WERI-Rb-1 (cell line): Measurements from ENCODE around the gene TBCD.

Experiments
- DNase-seq: peaks from one replicate; pipeline ENCODE4 v3.0.0-alpha.2; 2020
- H3K27ac ChIP-seq: fragments of 250-450 bp; sonication (Bioruptor Pico); 2 replicates; pipeline ENCODE4 v1.5.1; 2020; ENCODE audit warnings: mild to moderate bottlenecking, moderate library complexity
- H3K27me3 ChIP-seq: fragments of 250-450 bp; sonication (Bioruptor Pico); 2 replicates; pipeline ENCODE4 v1.5.1; 2021; ENCODE audit warnings: mild to moderate bottlenecking, low read depth, moderate library complexity; ENCODE audit not compliant: insufficient read depth, severe bottlenecking
- H3K36me3 ChIP-seq: fragments of 250-450 bp; sonication (Bioruptor Pico); 2 replicates; pipeline ENCODE4 v1.5.1; 2020; ENCODE audit warnings: mild to moderate bottlenecking, moderate library complexity
- H3K4me3 ChIP-seq: 2 replicates; pipeline ENCODE4 v1.5.1; 2011; ENCODE audit warnings: low read depth, mild to moderate bottlenecking, control low read depth, low read length
- H3K9me3 ChIP-seq: fragments of 250-450 bp; sonication (Bioruptor Pico); 2 replicates; pipeline ENCODE4 v1.5.1; 2021; ENCODE audit warnings: mild to moderate bottlenecking, moderate library complexity; ENCODE audit not compliant: severe bottlenecking
- TF ChIP-seq, protein P1 (sequence below): IDR thresholded peaks from 2 replicates; pipeline ENCODE4 v1.5.1; 2011; ENCODE audit warnings: low read depth, mild to moderate bottlenecking, control low read depth, inconsistent platforms, low read length

Gene TBCD

DNA sequence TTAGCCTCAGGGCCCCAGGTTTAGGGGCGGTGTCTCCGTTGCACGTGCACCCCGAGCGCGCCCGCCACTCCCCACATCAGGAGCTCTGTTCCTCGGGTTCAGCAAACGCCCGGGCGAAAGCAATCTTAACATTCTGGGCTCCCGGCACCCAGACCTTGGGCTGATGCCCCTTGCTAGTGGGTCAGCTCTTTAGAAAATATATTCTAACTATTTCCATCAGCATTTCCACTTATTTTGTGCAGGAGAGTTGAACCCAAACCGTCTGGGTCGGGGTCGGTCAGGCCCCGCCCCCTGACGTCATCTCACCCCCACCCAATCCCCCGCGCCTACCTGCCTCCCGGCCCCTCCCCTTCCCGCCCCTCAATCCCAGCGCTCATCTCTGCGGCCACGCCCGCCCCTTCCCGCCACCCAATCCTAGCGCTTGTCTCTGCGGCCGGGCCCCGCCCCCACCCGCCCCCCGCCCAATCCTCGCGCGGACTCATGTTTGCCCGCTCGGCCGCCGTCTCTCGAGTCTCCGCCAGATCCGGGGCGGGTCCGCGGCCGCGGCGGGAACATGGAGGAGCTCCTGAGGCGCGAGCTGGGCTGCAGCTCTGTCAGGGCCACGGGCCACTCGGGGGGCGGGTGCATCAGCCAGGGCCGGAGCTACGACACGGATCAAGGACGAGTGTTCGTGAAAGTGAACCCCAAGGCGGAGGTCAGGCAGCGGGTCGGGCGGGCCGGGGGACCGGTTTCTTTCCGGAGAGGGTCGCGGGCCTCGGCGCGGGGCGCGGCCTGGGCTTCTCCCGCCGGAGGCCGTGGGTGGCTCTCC is 35.5 kb upstream of the TBCD start, which contains the start of gene FN3KRP:
FN3KRP (plus strand) TSS at position 504 of the 808 bp plus-strand sequence; CDS start at position 554, 50 bp downstream.
- Histone ChIP-seq H3K27me3 (no peaks in the 10 kb centered on the region), H3K9me3 (no peaks in the 10 kb centered on the region), H3K36me3 (peaks cover 39% of the 10 kb centered on the region), H3K27ac (peak within 1 kb of the TSS; percentile 86), H3K4me3 (peak within 1 kb of the TSS; percentile 80)
- TF ChIP-seq, protein P1, sequence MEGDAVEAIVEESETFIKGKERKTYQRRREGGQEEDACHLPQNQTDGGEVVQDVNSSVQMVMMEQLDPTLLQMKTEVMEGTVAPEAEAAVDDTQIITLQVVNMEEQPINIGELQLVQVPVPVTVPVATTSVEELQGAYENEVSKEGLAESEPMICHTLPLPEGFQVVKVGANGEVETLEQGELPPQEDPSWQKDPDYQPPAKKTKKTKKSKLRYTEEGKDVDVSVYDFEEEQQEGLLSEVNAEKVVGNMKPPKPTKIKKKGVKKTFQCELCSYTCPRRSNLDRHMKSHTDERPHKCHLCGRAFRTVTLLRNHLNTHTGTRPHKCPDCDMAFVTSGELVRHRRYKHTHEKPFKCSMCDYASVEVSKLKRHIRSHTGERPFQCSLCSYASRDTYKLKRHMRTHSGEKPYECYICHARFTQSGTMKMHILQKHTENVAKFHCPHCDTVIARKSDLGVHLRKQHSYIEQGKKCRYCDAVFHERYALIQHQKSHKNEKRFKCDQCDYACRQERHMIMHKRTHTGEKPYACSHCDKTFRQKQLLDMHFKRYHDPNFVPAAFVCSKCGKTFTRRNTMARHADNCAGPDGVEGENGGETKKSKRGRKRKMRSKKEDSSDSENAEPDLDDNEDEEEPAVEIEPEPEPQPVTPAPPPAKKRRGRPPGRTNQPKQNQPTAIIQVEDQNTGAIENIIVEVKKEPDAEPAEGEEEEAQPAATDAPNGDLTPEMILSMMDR: no peak
- peak; percentile 99 for DNase-seq

- Histone ChIP-seq H3K4me3 (no peak overlapping the region), H3K36me3 (peaks cover 64% of the 10 kb centered on the region), H3K9me3 (no peaks in the 10 kb centered on the region), H3K27ac (no peak overlapping the region), H3K27me3 (no peaks in the 10 kb centered on the region)
- DNase-seq: no peak
- TF ChIP-seq, protein P1: no peak
Measured at GRCh38 chr17:82718986-82719685, 32.7 kb upstream of the TBCD start.

DNA sequence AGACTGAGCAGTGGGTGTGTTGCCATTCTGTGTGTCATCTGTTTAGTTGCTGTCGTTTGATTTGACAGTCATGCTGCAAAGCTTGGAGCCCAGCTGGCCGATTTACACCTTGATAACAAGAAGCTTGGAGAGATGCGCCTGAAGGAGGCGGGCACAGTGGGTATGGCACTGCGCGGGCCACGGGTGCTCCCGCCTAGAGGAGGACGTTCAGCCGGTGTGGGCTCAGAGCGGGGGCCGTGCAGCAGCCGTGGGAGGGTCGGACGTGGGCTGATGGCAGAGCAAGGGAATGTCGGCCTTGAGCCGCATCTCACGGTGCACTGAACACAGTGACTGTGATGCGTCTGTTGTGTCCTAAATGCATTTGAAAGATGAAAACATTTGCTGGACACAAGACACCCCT is 31.7 kb upstream of the TBCD start:
- Histone ChIP-seq H3K4me3 (no peak overlapping the region), H3K27ac (no peak overlapping the region), H3K9me3 (no peaks in the 10 kb centered on the region), H3K36me3 (peaks cover 69% of the 10 kb centered on the region), H3K27me3 (no peaks in the 10 kb centered on the region)
- no peak for DNase-seq
- TF ChIP-seq, protein P1: no peak

DNA sequence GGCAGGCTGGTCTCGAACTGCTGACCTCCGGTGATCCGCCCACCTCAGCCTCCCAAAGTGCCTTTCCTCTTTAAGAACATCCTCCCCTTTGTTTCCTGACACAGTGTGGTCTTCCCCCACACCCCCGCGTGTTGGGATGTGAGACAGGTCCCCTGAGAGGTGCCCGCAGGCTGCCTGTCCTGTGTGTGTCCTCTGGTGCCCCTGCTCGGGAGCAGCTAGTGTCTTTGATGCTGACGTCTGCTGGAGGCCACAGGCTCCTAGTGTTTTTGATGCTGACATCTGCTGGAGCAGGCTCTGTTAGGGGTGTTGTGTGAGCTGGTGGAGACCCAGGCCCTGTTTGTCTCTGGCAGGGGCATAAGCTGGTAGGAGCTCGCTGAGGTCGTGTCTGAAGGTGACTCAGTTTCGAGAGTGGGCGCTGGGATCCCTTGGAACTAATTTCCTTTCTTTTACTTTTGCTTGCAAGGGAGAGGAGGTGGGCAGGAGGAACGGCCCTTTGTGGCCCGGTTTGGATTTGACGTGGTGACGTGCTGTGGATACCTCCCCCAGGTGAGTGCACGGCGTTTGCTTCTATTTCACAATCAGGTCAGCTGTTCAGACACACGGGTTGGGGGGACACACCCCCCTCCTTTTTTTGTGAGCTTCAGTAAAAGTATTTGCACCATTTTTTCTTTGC is 29.4 kb upstream of the TBCD start:
- no peak overlapping the region for H3K27ac ChIP-seq
- H3K27me3 ChIP-seq: no peaks in the 10 kb centered on the region
- no peak overlapping the region for H3K4me3 ChIP-seq
- DNase-seq: no peak
- peaks cover 86% of the 10 kb centered on the region for H3K36me3 ChIP-seq
- TF ChIP-seq, protein P1: no peak
- H3K9me3 ChIP-seq: no peaks in the 10 kb centered on the region

- H3K9me3 ChIP-seq: no peaks in the 10 kb centered on the region
- no peak overlapping the region for H3K4me3 ChIP-seq
- TF ChIP-seq, protein P1: no peak
- H3K27me3 ChIP-seq: no peaks in the 10 kb centered on the region
- DNase-seq: no peak
- H3K27ac ChIP-seq: no peak overlapping the region
- peaks cover 88% of the 10 kb centered on the region for H3K36me3 ChIP-seq
Measured at GRCh38 chr17:82723169-82723807, 28.6 kb upstream of the TBCD start.
